Memory B cell (primary cell): ENCODE data around the gene CNIH2.
A peak's percentile ranks its signal among the peaks of the same experiment; 100 is the strongest.
"Not testable (repeated sequence)": the region's sequence is repeated elsewhere in the genome, so short reads cannot be mapped to it uniquely, and the experiment has no call there.

ENCODE experiments used
- ATAC-seq: fragments of 150-1000 bp; cut with Tn5 transposase; 2 replicates; pipeline ENCODE4 v1.10.0; 2021; ENCODE audit warnings: low read depth, mild to moderate bottlenecking, moderate library complexity
- DNase-seq, 2 donors: peaks; one replicate each; pipeline ENCODE4 v3.0.0; 2022; ENCODE audit warnings: low spot score in 2 of 2
- H3K27ac Mint-ChIP-seq: one replicate; pipeline ENCODE4 v1.8.0; 2022; ENCODE audit warnings: mild to moderate bottlenecking, moderate library complexity, mixed read lengths
- H3K27me3 Mint-ChIP-seq: one replicate; pipeline ENCODE4 v1.8.0; 2022; ENCODE audit warnings: mixed read lengths
- H3K36me3 Mint-ChIP-seq: one replicate; pipeline ENCODE4 v1.8.0; 2022; ENCODE audit warnings: mild to moderate bottlenecking, mixed read lengths
- H3K4me1 Mint-ChIP-seq: one replicate; pipeline ENCODE4 v1.8.0; 2022; ENCODE audit warnings: mixed read lengths
- H3K4me3 Mint-ChIP-seq: one replicate; pipeline ENCODE4 v1.8.0; 2022; ENCODE audit warnings: mild to moderate bottlenecking, moderate library complexity, mixed read lengths
- H3K9me3 Mint-ChIP-seq: one replicate; pipeline ENCODE4 v1.8.0; 2022; ENCODE audit warnings: mixed read lengths

CNIH2 gene

DNA sequence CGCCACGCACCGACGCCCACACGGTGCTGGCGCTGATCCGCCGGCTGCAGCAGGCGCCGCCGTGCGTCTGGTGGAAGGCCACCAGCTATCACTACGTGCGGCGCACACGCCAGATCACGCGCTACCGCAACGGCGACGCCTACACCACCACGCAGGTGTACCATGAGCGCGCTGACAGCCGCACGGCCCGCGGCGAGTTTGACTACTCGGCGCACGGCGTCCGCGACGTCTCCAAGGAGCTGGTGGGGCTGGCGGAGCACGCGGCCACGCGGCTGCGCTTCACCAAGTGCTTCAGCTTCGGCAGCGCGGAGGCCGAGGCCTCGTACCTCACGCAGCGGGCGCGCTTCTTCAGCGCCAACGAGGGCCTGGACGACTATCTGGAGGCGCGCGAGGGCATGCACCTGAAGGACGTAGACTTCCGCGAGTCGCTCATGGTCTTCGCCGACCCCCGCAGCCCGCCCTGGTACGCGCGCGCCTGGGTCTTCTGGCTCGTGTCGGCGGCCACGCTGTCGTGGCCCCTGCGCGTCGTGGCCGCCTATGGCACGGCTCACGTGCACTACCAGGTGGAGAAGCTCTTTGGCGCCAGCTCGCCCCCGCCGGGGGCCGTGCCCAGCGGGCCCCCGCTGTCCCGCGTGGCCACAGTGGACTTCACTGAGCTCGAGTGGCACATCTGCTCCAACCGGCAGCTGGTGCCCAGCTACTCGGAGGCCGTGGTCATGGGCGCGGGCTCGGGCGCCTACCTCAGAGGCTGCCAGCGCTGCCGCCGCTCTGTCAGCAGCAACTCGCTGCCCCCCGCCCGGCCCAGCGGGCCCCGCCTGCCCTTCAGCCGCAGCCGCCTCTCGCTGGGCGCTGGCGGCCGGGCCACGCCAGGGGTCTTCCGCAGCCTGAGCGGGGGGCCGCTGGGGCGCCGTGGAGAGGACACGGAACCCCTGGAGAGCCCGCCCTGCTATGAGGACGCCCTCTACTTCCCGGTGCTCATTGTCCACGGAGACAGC lies 16.9 kb downstream of the CNIH2 start:
- no peak overlapping the region for H3K27ac Mint-ChIP-seq
- peaks cover 12% of the 10 kb centered on the region for H3K4me1 Mint-ChIP-seq
- H3K9me3 Mint-ChIP-seq: no peaks in the 10 kb centered on the region
- H3K36me3 Mint-ChIP-seq: no peaks in the 10 kb centered on the region
- H3K27me3 Mint-ChIP-seq: peaks cover 18% of the 10 kb centered on the region
- DNase-seq: no peak
- H3K4me3 Mint-ChIP-seq: no peak overlapping the region
- no peak for ATAC-seq

GRCh38 chr11:66297610-66298009 lies 19.6 kb downstream of the CNIH2 start:
- Mint-ChIP-seq H3K4me1 (peaks cover 4% of the 10 kb centered on the region), H3K4me3 (no peak overlapping the region), H3K9me3 (no peaks in the 10 kb centered on the region), H3K27me3 (peaks cover 14% of the 10 kb centered on the region), H3K36me3 (no peaks in the 10 kb centered on the region), H3K27ac (no peak overlapping the region)
- no peak for DNase-seq
- ATAC-seq: no peak

- ATAC-seq: no peak
- Mint-ChIP-seq H3K36me3 (no peaks in the 10 kb centered on the region), H3K4me1 (no peaks in the 10 kb centered on the region), H3K27me3 (peaks cover 6% of the 10 kb centered on the region), H3K27ac (no peak overlapping the region), H3K9me3 (no peaks in the 10 kb centered on the region), H3K4me3 (no peak overlapping the region)
- DNase-seq: no peak
Measured at GRCh38 chr11:66299186-66299585, 21.2 kb downstream of the CNIH2 start.

- Mint-ChIP-seq H3K27ac (no peak overlapping the region), H3K4me3 (no peak overlapping the region), H3K36me3 (no peaks in the 10 kb centered on the region), H3K9me3 (no peaks in the 10 kb centered on the region), H3K27me3 (peaks cover 7% of the 10 kb centered on the region), H3K4me1 (no peaks in the 10 kb centered on the region)
- DNase-seq (no peak), ATAC-seq (no peak)
Measured at GRCh38 chr11:66302656-66303055, 24.7 kb downstream of the CNIH2 start.

- peaks cover 7% of the 10 kb centered on the region for H3K27me3 Mint-ChIP-seq
- peaks cover 6% of the 10 kb centered on the region for H3K4me1 Mint-ChIP-seq
- H3K27ac Mint-ChIP-seq: no peak overlapping the region
- no peak for ATAC-seq
- H3K9me3 Mint-ChIP-seq: no peaks in the 10 kb centered on the region
- no peak for DNase-seq
- H3K36me3 Mint-ChIP-seq: no peaks in the 10 kb centered on the region
- H3K4me3 Mint-ChIP-seq: no peak overlapping the region
Measured at GRCh38 chr11:66309475-66309874, 31.5 kb downstream of the CNIH2 start.

GRCh38 chr11:66310324-66310723 lies 32.3 kb downstream of the CNIH2 start:
- H3K27ac Mint-ChIP-seq: no peak overlapping the region
- H3K9me3 Mint-ChIP-seq: no peaks in the 10 kb centered on the region
- H3K27me3 Mint-ChIP-seq: peaks cover 3% of the 10 kb centered on the region
- DNase-seq: no peak
- no peak overlapping the region for H3K4me3 Mint-ChIP-seq
- H3K4me1 Mint-ChIP-seq: peaks cover 6% of the 10 kb centered on the region
- no peak for ATAC-seq
- no peaks in the 10 kb centered on the region for H3K36me3 Mint-ChIP-seq

- DNase-seq, ATAC-seq, H3K27me3 Mint-ChIP-seq, H3K4me3 Mint-ChIP-seq, H3K27ac Mint-ChIP-seq, H3K9me3 Mint-ChIP-seq, H3K36me3 Mint-ChIP-seq, H3K4me1 Mint-ChIP-seq: not testable (repeated sequence)
Measured at GRCh38 chr11:66310803-66311440, 32.9 kb downstream of the CNIH2 start.

DNA sequence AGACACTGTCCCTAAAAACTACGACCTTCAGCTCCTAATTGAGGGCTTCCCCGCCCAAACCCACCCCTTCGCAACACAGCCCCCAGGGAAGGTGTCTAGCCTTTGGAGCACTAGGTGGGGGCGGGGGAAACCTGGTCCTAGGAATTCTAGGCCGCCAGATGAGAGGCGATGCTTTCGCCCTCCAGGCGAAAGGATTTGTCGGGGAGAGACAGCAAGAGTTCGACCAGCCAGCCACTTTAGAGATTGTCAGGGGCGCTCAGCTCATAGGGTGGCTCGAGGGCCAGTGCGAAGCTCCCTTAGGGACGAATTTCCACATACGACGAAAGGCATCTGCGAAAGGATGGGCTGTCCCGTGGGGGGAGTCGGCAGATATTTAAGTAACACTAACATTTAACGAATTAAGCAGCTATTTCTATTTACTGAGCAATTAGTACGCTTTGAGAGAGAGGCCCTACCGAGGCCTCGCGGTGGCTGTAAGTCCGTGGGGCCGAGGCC lies 33.5 kb downstream of the CNIH2 start:
- peak; percentile 37 for ATAC-seq
- Mint-ChIP-seq H3K36me3 (no peaks in the 10 kb centered on the region), H3K4me3 (peak overlapping the region; percentile 90)

GRCh38 chr11:66311965-66312548 lies 34.1 kb downstream of the CNIH2 start:
- Mint-ChIP-seq H3K27ac (peak overlapping the region; percentile 77), H3K36me3 (no peaks in the 10 kb centered on the region), H3K4me3 (peak overlapping the region; percentile 90), H3K9me3 (no peaks in the 10 kb centered on the region), H3K27me3 (peaks cover 3% of the 10 kb centered on the region), H3K4me1 (peaks cover 6% of the 10 kb centered on the region)
- ATAC-seq (peak; percentile 73), DNase-seq (peak; percentile 97 to 98)

More for the DNA sequence above, 33.5 kb downstream of the CNIH2 start:
- DNase-seq: no peak
- Mint-ChIP-seq H3K9me3 (no peaks in the 10 kb centered on the region), H3K27me3 (peaks cover 3% of the 10 kb centered on the region), H3K4me1 (peaks cover 6% of the 10 kb centered on the region), H3K27ac (peak overlapping the region; percentile 77)

- Mint-ChIP-seq H3K27me3 (no peaks in the 10 kb centered on the region), H3K4me3 (peak overlapping the region; percentile 90), H3K9me3 (no peaks in the 10 kb centered on the region), H3K36me3 (no peaks in the 10 kb centered on the region), H3K4me1 (peaks cover 9% of the 10 kb centered on the region), H3K27ac (peak overlapping the region; percentile 77)
- DNase-seq (peak; percentile 96 to 98), ATAC-seq (peak; percentile 61)
Measured at GRCh38 chr11:66312549-66313320, 34.8 kb downstream of the CNIH2 start.

GRCh38 chr11:66313321-66314185 lies 35.6 kb downstream of the CNIH2 start:
- peaks cover 16% of the 10 kb centered on the region for H3K4me1 Mint-ChIP-seq
- H3K27ac Mint-ChIP-seq: peak overlapping the region; percentile 24
- H3K4me3 Mint-ChIP-seq: peak overlapping the region; percentile 90
- H3K9me3 Mint-ChIP-seq: no peaks in the 10 kb centered on the region
- ATAC-seq (no peak), DNase-seq (no peak)
- no peaks in the 10 kb centered on the region for H3K27me3 Mint-ChIP-seq
- H3K36me3 Mint-ChIP-seq: no peaks in the 10 kb centered on the region

- no peak overlapping the region for H3K27ac Mint-ChIP-seq
- H3K27me3 Mint-ChIP-seq: no peaks in the 10 kb centered on the region
- DNase-seq (no peak), ATAC-seq (no peak)
- peaks cover 22% of the 10 kb centered on the region for H3K4me1 Mint-ChIP-seq
- no peaks in the 10 kb centered on the region for H3K9me3 Mint-ChIP-seq
- peak overlapping the region; percentile 66 for H3K4me3 Mint-ChIP-seq
- H3K36me3 Mint-ChIP-seq: no peaks in the 10 kb centered on the region
Measured at GRCh38 chr11:66314186-66314501, 36.2 kb downstream of the CNIH2 start.
